Right atrium auricular region (tissue), 2 donors: ENCODE data around the gene ADARB2. TPM values are rescaled to one million over a fixed set of nuclear protein-coding genes. Genes with fewer than 3 reads are reported as not detected.

Experiments
- DNase-seq: peaks from one replicate; pipeline ENCODE4 v3.0.0-alpha.2; 2019; ENCODE audit warnings: low spot score
- H3K27ac ChIP-seq, 2 donors: fragments of 200-600 bp; sonication (generic); 1 replicate in 1 of 2; 2 replicates in 1 of 2; pipeline ENCODE4 v1.5.1; 2016 to 2019
- H3K27me3 ChIP-seq, 2 donors: fragments of 200-600 bp; sonication (generic); one replicate each; pipeline versions ENCODE4 v1.5.1 to v1.6.0; 2017 to 2019
- H3K36me3 ChIP-seq: fragments of 200-600 bp; sonication (generic); one replicate; pipeline ENCODE4 v1.5.1; 2016
- H3K4me1 ChIP-seq, 2 donors: fragments of 200-600 bp; sonication (generic); one replicate each; pipeline versions ENCODE4 v1.5.1 to v1.6.0; 2017 to 2019
- H3K4me3 ChIP-seq, 2 donors: fragments of 200-600 bp; sonication (generic); 1 replicate in 1 of 2; 2 replicates in 1 of 2; pipeline ENCODE4 v1.5.1; 2017 to 2019; ENCODE audit warnings: mild to moderate bottlenecking in 1 of 2, moderate library complexity in 1 of 2
- H3K9me3 ChIP-seq, 2 donors: fragments of 200-600 bp; sonication (generic); one replicate each; pipeline ENCODE4 v1.5.1; 2019
- total RNA-seq, 2 donors: library from RNA; depleted of rRNA; stranded (reverse); fragments of >200 nt; gene quantifications; one replicate each; pipeline ENCODE4 v1.1.0, GENCODE V29; 2016
- TF ChIP-seq, protein P1 (sequence below), 2 donors: fragments of 200-600 bp; sonication (generic); IDR thresholded peaks; one replicate each; pipeline ENCODE4 v1.5.1; 2019; ENCODE audit warnings: antibody characterized with exemption in 2 of 2

ADARB2 gene
- total RNA-seq, 2 donors from 2014 or later = 0.33 to 0.71 TPM

DNA sequence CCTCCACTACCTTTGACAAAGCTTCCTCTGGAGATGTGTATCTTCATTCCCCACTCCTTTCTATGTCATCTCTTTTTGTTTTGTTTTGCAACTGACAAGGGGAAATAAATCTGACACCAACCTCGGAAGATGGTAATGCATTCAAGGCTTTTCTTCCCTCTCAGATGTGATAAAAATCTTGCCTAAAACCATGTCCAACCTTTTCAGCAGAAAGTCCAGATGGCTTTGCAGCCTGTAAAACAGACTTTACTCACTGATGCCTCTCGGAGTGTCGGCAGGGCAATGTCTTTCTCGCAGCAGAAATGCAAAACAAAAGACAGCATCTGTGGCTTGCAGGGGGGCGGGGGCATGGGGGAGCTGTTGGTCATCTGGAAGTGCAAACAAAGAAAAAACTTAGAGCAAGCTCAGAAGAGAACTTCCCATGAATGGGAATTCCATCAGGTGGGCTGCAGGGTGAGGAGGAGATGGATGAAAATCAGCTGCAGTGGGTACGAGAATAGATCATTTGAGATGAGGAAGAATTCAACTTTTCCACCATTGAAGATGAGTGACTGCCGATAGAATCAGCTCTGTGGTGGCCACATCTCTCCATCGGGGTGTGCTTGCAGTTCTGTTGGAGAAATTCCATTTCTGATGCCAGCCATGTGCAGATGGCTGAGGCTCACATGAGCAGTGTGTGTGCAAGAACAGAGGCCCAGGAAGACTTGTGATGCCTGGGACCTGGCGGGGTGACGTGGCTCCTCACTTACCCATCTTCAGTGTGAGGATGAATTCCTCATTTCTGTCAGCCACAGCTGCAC, 443.5 kb downstream of the ADARB2 start:
- H3K9me3 ChIP-seq = no peaks in the 10 kb centered on the region
- no peaks in the 10 kb centered on the region for H3K4me1 ChIP-seq
- TF ChIP-seq, protein P1, sequence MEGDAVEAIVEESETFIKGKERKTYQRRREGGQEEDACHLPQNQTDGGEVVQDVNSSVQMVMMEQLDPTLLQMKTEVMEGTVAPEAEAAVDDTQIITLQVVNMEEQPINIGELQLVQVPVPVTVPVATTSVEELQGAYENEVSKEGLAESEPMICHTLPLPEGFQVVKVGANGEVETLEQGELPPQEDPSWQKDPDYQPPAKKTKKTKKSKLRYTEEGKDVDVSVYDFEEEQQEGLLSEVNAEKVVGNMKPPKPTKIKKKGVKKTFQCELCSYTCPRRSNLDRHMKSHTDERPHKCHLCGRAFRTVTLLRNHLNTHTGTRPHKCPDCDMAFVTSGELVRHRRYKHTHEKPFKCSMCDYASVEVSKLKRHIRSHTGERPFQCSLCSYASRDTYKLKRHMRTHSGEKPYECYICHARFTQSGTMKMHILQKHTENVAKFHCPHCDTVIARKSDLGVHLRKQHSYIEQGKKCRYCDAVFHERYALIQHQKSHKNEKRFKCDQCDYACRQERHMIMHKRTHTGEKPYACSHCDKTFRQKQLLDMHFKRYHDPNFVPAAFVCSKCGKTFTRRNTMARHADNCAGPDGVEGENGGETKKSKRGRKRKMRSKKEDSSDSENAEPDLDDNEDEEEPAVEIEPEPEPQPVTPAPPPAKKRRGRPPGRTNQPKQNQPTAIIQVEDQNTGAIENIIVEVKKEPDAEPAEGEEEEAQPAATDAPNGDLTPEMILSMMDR (IDR thresholded peaks at IDR 0.05) = no peak
- H3K27me3 ChIP-seq = no peaks in the 10 kb centered on the region
- H3K36me3 ChIP-seq = no peaks in the 10 kb centered on the region
- no peak overlapping the region for H3K4me3 ChIP-seq
- no peak overlapping the region for H3K27ac ChIP-seq
- no peak for DNase-seq

DNA sequence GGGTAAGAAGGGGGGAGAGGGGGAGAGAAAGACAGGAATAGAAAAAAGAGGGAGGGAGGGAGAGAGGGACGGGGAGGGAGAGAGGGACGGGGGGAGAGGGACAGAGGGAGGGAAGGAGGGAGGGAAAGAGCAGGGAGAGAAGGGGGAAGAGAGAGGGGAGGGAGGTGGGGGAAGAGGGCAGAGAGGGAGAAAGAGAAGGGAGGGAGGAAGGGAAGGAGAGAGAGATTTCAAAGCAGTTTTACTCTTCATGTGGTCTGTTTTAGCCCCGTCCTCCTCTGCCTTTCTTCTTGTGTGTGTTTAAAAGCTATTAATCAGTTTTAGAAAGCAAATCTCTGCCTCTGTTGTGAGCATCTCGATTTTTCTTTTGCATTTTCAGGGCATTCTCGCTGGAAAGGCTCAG, 444.2 kb downstream of the ADARB2 start:
- TF ChIP-seq, protein P1 (IDR thresholded peaks at IDR 0.05) = no peak
- no peak overlapping the region for H3K4me3 ChIP-seq
- no peak for DNase-seq
- no peaks in the 10 kb centered on the region for H3K9me3 ChIP-seq
- H3K36me3 ChIP-seq = no peaks in the 10 kb centered on the region
- H3K27me3 ChIP-seq = no peaks in the 10 kb centered on the region
- no peaks in the 10 kb centered on the region for H3K4me1 ChIP-seq
- no peak overlapping the region for H3K27ac ChIP-seq

DNA sequence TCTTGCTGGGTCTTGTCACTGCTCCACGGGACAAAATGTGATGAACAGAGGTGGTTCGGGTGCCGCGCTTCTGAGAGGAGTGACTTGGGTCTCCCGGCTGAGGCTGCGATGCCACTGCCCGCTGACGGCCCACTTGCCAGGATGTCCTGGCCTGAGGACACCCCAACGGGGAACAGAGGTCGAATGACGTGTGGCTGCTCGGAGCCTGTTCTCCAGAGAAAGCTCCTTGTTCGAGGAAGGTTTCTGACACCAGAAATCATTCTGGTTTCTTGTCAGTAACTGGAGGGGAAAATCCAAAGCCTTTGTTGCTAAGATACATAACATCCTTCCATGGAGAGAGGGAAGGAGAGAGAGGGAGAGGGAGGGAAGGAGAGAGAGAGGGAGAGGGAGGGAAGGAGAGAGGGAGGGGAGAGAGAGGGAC, 444.7 kb downstream of the ADARB2 start:
- Histone ChIP-seq H3K36me3 (no peaks in the 10 kb centered on the region), H3K27ac (no peak overlapping the region), H3K4me1 (no peaks in the 10 kb centered on the region), H3K9me3 (no peaks in the 10 kb centered on the region), H3K27me3 (no peaks in the 10 kb centered on the region), H3K4me3 (no peak overlapping the region)
- TF ChIP-seq, protein P1 (IDR thresholded peaks at IDR 0.05) = no peak
- no peak for DNase-seq

DNA sequence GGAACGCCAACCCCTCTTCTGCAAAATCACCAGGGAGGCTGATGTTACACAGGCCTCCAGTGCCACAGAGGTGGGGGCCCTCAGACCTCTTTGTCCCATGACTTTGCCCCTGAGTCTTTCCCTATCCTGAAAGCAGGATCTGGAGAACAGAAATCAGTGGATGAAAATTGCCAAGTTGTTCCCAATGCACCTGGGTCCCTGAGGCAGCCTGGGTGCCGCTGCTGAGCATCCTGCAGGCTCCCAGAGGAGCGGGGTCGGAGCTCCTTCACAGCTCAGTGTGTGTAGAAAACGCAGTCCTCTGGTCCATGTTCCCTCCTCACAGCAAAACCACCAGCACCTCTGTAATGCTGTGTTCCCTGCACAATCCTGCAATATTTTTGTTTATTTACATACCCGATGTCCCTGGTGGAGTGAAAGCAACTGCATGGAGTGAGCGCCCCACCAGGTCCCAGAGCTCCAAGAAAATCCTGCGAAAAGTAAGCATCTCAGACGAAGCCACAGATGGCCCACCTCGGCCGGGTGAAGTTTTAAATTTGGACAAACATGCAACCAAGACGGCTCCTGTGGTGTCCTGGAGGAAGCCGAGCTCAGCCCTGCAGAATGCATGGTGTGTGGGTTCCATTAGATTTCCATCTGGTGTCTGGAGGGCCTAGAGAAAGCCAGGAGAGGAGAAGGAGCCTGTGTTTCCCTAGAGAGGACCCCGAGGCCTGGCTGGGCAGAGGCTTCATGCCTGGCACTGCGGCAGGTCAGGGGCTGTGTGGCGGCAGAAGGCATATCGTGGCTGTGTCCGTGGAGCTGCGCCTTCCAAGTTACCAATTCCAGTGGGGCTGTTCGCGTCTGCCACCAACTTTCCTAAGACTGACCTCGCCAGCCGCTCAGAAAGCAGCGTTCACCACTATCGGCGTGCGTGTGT, 445.9 kb downstream of the ADARB2 start:
- H3K9me3 ChIP-seq = no peaks in the 10 kb centered on the region
- no peak for DNase-seq
- no peaks in the 10 kb centered on the region for H3K4me1 ChIP-seq
- no peak overlapping the region for H3K4me3 ChIP-seq
- TF ChIP-seq, protein P1 (IDR thresholded peaks at IDR 0.05) = no peak
- H3K27ac ChIP-seq = no peak overlapping the region
- no peaks in the 10 kb centered on the region for H3K36me3 ChIP-seq
- no peaks in the 10 kb centered on the region for H3K27me3 ChIP-seq

DNA sequence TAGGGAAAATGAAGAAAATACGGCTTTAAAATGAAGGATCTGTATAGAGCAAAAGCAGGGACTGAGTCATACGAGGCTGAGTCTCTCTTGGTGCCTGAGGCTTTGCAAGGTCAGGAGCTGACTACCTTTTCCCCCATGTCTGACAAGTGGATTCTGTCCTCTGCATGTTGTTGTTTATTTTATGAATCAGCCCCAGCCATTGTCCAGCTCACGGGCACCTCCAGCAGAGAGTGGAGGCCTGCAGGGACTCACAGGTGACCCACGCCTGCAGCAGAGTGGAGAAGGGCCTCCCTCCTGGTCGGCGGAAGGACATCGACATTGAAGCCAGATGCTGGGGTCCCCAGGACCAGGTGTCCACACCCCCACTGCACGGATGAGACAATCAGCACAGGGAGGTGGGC, 447.3 kb downstream of the ADARB2 start:
- Histone ChIP-seq H3K9me3 (no peaks in the 10 kb centered on the region), H3K36me3 (no peaks in the 10 kb centered on the region), H3K4me1 (no peaks in the 10 kb centered on the region), H3K4me3 (no peak overlapping the region), H3K27ac (no peak overlapping the region), H3K27me3 (no peaks in the 10 kb centered on the region)
- TF ChIP-seq, protein P1 (IDR thresholded peaks at IDR 0.05) = no peak
- no peak for DNase-seq
